Measurements from ENCODE around the gene SSX1.
"Not testable (repeated sequence)": the region's sequence is repeated elsewhere in the genome, so short reads cannot be mapped to it uniquely, and the experiment has no call there.

GRCh38 chrX:48255062-48255796 lies at the start of gene SSX1:
- TF ChIP-seq, protein P1, sequence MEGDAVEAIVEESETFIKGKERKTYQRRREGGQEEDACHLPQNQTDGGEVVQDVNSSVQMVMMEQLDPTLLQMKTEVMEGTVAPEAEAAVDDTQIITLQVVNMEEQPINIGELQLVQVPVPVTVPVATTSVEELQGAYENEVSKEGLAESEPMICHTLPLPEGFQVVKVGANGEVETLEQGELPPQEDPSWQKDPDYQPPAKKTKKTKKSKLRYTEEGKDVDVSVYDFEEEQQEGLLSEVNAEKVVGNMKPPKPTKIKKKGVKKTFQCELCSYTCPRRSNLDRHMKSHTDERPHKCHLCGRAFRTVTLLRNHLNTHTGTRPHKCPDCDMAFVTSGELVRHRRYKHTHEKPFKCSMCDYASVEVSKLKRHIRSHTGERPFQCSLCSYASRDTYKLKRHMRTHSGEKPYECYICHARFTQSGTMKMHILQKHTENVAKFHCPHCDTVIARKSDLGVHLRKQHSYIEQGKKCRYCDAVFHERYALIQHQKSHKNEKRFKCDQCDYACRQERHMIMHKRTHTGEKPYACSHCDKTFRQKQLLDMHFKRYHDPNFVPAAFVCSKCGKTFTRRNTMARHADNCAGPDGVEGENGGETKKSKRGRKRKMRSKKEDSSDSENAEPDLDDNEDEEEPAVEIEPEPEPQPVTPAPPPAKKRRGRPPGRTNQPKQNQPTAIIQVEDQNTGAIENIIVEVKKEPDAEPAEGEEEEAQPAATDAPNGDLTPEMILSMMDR (IDR thresholded peaks at IDR 0.05; ENCODE audit: insufficient read depth, low read length) = not testable (repeated sequence)
- not testable (repeated sequence) for TF ChIP-seq GABPA (IDR thresholded peaks at IDR 0.05; ENCODE audit: low read depth); SPI1 (IDR thresholded peaks at IDR 0.05; ENCODE audit: borderline replicate concordance, low read depth)
